Caco-2 (cell line): ENCODE data around the gene GPANK1. TPM values are rescaled to one million over a fixed set of nuclear protein-coding genes. Genes with fewer than 3 reads are reported as not detected.

Experiments used
- BruUV-seq: library from RNA; stranded (reverse); fragments of 400-500 nt; replicated peaks from 2 replicates; lab custom pipeline; 2021; lab: Mats Ljungman, UMichigan
- CTCF ChIA-PET: fragments of 300-600 bp; sonication (Branson Sonifier 250); formaldehyde crosslinking; loops from one replicate; lab custom pipeline; 2022; ENCODE audit warnings: antibody characterized with exemption; lab: Charles Lee
- POLR2A ChIA-PET: fragments of 300-600 bp; sonication (Branson Sonifier 250); formaldehyde crosslinking; loops from one replicate; lab custom pipeline; 2022; ENCODE audit warnings: antibody characterized with exemption; lab: Charles Lee
- DNase-seq, 2 experiments: peaks; one replicate each; pipeline versions ENCODE4 v3.0.0 to v3.0.0-alpha.2; 2020 to 2022
- H3K27me3 ChIP-seq: replicated peaks from 2 replicates; pipeline ENCODE4 v1.6.0; 2011; ENCODE audit warnings: low read length; ENCODE audit not compliant: control insufficient read depth, insufficient read depth
- H3K36me3 ChIP-seq: 2 replicates; pipeline ENCODE4 v1.5.1; 2011; ENCODE audit warnings: low read length; ENCODE audit not compliant: control insufficient read depth, insufficient read depth
- H3K4me1 ChIP-seq: fragments of 250-450 bp; sonication (Bioruptor Pico); 2 replicates; pipeline ENCODE4 v1.5.1; 2020; ENCODE audit warnings: mild to moderate bottlenecking
- H3K4me3 ChIP-seq: 2 replicates; pipeline ENCODE4 v1.5.1; 2011; ENCODE audit warnings: low read depth, mild to moderate bottlenecking, control low read depth, low read length
- H3K9me3 ChIP-seq: fragments of 250-450 bp; sonication (Bioruptor Pico); 2 replicates; pipeline ENCODE4 v1.5.1; 2020; ENCODE audit warnings: mild to moderate bottlenecking, moderate library complexity
- H3K27ac Mint-ChIP-seq: one replicate; pipeline ENCODE4 v1.8.0; 2022; ENCODE audit warnings: mixed read lengths; ENCODE audit not compliant: unreplicated experiment
- H3K27me3 Mint-ChIP-seq: one replicate; pipeline ENCODE4 v1.8.0; 2022; ENCODE audit warnings: mixed read lengths; ENCODE audit not compliant: insufficient read depth, unreplicated experiment
- H3K36me3 Mint-ChIP-seq: one replicate; pipeline ENCODE4 v1.8.0; 2022; ENCODE audit warnings: mild to moderate bottlenecking, mixed read lengths; ENCODE audit not compliant: insufficient read depth, unreplicated experiment
- H3K4me1 Mint-ChIP-seq: one replicate; pipeline ENCODE4 v1.8.0; 2022; ENCODE audit warnings: low read depth, mixed read lengths; ENCODE audit not compliant: unreplicated experiment
- H3K4me3 Mint-ChIP-seq: one replicate; pipeline ENCODE4 v1.8.0; 2022; ENCODE audit warnings: mild to moderate bottlenecking, moderate library complexity, mixed read lengths; ENCODE audit not compliant: unreplicated experiment
- H3K9me3 Mint-ChIP-seq: one replicate; pipeline ENCODE4 v1.8.0; 2022; ENCODE audit warnings: mixed read lengths; ENCODE audit not compliant: unreplicated experiment
- intact Hi-C: fragments of 100-400 bp; cut with micrococcal nuclease; formaldehyde crosslinking; loops from one replicate; pipeline ENCODE4 v1.10.0; 2022; ENCODE audit not compliant: unreplicated experiment
- total RNA-seq: library from RNA; stranded (reverse); gene quantifications from 2 replicates; pipeline ENCODE4 v1.2.3, GENCODE V29; 2022
- TF ChIP-seq, protein P1 (sequence below), 2 experiments: fragments of 200-600 bp in 1 of 2; IDR thresholded peaks; 1 replicate in 1 of 2; 2 replicates in 1 of 2; pipeline versions ENCODE4 v1.5.1 to v1.8.0; 2011 to 2022; ENCODE audit warnings: antibody characterized with exemption in 1 of 2, control low read depth in 1 of 2, inconsistent platforms in 1 of 2, low read depth in 1 of 2, low read length in 1 of 2, mild to moderate bottlenecking in 1 of 2, moderate library complexity in 1 of 2; ENCODE audit not compliant: insufficient read depth in 1 of 2, severe bottlenecking in 1 of 2, unreplicated experiment in 1 of 2

Gene GPANK1
- total RNA-seq, 1 experiment from 2014 or later = 20.3 TPM

- H3K36me3 ChIP-seq = peaks cover 7% of the 10 kb centered on the region
- CTCF ChIA-PET = no interaction called here
Observed at GRCh38 chr6:31693535-31693934, 28.7 kb upstream of the GPANK1 start.

DNA sequence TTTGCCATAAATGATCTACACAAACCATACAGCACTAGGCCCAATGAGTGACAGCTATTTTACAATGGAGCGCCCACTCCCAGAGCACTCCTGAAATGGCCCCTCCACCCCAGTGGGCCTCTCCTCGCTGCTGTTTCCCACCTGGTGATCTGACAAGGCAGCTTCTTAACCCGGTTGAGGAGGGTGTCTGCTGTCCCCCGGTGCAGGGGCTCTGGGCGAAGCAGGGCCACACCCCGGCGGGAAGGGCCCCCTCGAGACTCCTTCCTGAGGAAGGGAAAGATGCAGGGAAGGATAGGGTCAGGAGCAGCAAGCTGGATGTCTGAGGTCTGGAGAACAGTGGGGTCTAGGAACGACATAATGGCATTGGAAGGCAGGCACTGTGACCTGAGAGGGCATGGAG, 28.1 kb upstream of the GPANK1 start:
- Mint-ChIP-seq H3K4me1 (peaks cover 39% of the 10 kb centered on the region), H3K27ac (peak overlapping the region; percentile 2), H3K36me3 (peaks cover 62% of the 10 kb centered on the region), H3K4me3 (no peak overlapping the region), H3K27me3 (no peaks in the 10 kb centered on the region), H3K9me3 (no peaks in the 10 kb centered on the region)
- Histone ChIP-seq H3K4me1 (peaks cover 37% of the 10 kb centered on the region), H3K4me3 (no peak overlapping the region), H3K9me3 (no peaks in the 10 kb centered on the region), H3K36me3 (peaks cover 9% of the 10 kb centered on the region), H3K27me3 (no peaks in the 10 kb centered on the region)
- ChIA-PET CTCF (interaction anchor here (0.7 kb wide), 1 partner anchor 98 kb away, joined by 3 read pairs; no protein-coding TSS in a partner anchor), POLR2A (no interaction called here)
- intact Hi-C loops = no loop called here
- DNase-seq = no peak
- BruUV-seq = no TSS peak
- TF ChIP-seq, protein P1, sequence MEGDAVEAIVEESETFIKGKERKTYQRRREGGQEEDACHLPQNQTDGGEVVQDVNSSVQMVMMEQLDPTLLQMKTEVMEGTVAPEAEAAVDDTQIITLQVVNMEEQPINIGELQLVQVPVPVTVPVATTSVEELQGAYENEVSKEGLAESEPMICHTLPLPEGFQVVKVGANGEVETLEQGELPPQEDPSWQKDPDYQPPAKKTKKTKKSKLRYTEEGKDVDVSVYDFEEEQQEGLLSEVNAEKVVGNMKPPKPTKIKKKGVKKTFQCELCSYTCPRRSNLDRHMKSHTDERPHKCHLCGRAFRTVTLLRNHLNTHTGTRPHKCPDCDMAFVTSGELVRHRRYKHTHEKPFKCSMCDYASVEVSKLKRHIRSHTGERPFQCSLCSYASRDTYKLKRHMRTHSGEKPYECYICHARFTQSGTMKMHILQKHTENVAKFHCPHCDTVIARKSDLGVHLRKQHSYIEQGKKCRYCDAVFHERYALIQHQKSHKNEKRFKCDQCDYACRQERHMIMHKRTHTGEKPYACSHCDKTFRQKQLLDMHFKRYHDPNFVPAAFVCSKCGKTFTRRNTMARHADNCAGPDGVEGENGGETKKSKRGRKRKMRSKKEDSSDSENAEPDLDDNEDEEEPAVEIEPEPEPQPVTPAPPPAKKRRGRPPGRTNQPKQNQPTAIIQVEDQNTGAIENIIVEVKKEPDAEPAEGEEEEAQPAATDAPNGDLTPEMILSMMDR (IDR thresholded peaks at IDR 0.05; ENCODE audit: insufficient read depth in 1 of 2, low read depth in 1 of 2, low read length in 1 of 2, severe bottlenecking in 1 of 2, unreplicated experiment in 1 of 2) = no peak

More at GRCh38 chr6:31693535-31693934, 28.7 kb upstream of the GPANK1 start:
- intact Hi-C loops = no loop called here
- H3K4me3 Mint-ChIP-seq = no peak overlapping the region
- H3K9me3 ChIP-seq = no peaks in the 10 kb centered on the region
- H3K27ac Mint-ChIP-seq = no peak overlapping the region
- POLR2A ChIA-PET = no interaction called here
- H3K4me1 Mint-ChIP-seq = peaks cover 39% of the 10 kb centered on the region
- H3K4me3 ChIP-seq = no peak overlapping the region
- no peaks in the 10 kb centered on the region for H3K27me3 ChIP-seq
- TF ChIP-seq, protein P1 (IDR thresholded peaks at IDR 0.05; ENCODE audit: insufficient read depth in 1 of 2, low read depth in 1 of 2, low read length in 1 of 2, severe bottlenecking in 1 of 2, unreplicated experiment in 1 of 2) = no peak
- H3K4me1 ChIP-seq = peaks cover 37% of the 10 kb centered on the region
- DNase-seq = no peak
- H3K36me3 Mint-ChIP-seq = peaks cover 61% of the 10 kb centered on the region
- no TSS peak for BruUV-seq
- no peaks in the 10 kb centered on the region for H3K9me3 Mint-ChIP-seq
- no peaks in the 10 kb centered on the region for H3K27me3 Mint-ChIP-seq

- H3K36me3 Mint-ChIP-seq = peaks cover 62% of the 10 kb centered on the region
- Histone ChIP-seq H3K27me3 (no peaks in the 10 kb centered on the region), H3K4me3 (no peak overlapping the region), H3K36me3 (peaks cover 9% of the 10 kb centered on the region), H3K4me1 (peaks cover 37% of the 10 kb centered on the region), H3K9me3 (no peaks in the 10 kb centered on the region)
- BruUV-seq = no TSS peak
- H3K4me3 Mint-ChIP-seq = no peak overlapping the region
- H3K4me1 Mint-ChIP-seq = peaks cover 34% of the 10 kb centered on the region
- no peaks in the 10 kb centered on the region for H3K9me3 Mint-ChIP-seq
- peak overlapping the region; percentile 2 for H3K27ac Mint-ChIP-seq
- H3K27me3 Mint-ChIP-seq = no peaks in the 10 kb centered on the region
- TF ChIP-seq, protein P1 (IDR thresholded peaks at IDR 0.05; ENCODE audit: insufficient read depth in 1 of 2, low read depth in 1 of 2, low read length in 1 of 2, severe bottlenecking in 1 of 2, unreplicated experiment in 1 of 2) = no peak
- intact Hi-C loops = no loop called here
- CTCF ChIA-PET = interaction anchor here (0.7 kb wide), 1 partner anchor 99 kb away, joined by 3 read pairs; no protein-coding TSS in a partner anchor
- no peak for DNase-seq
- POLR2A ChIA-PET = interaction anchor here (1.5 to 1.9 kb wide), 2 partner anchors 123 to 135 kb away, joined by 3 to 4 read pairs; partner anchors contain the start of genes HSPA1A, HSPA1B and HSPA1L
Observed at GRCh38 chr6:31692353-31692752, 27.6 kb upstream of the GPANK1 start.
